Tibial artery (tissue), 4 donors: ENCODE results near the gene SCARF1.

Source experiments
- DNase-seq, 2 donors: peaks; one replicate each; pipeline ENCODE4 v3.0.0-alpha.2; 2019
- H3K27ac ChIP-seq, 2 donors: fragments of 200-600 bp; sonication (generic) in 1 of 2; 1 replicate in 1 of 2; 2 replicates in 1 of 2; pipeline ENCODE4 v1.5.1; 2018 to 2019; ENCODE audit warnings: mild to moderate bottlenecking in 1 of 2
- H3K27me3 ChIP-seq, 2 donors: fragments of 200-600 bp; sonication (generic) in 1 of 2; one replicate each; pipeline versions ENCODE4 v1.5.1 to v1.6.0; 2016 to 2019
- H3K36me3 ChIP-seq, 3 donors: fragments of 200-600 bp; sonication (generic) in 2 of 3; one replicate each; pipeline ENCODE4 v1.5.1; 2016 to 2019; ENCODE audit warnings: mild to moderate bottlenecking in 2 of 3
- H3K4me1 ChIP-seq, 4 donors: fragments of 200-600 bp; sonication (generic) in 2 of 4; 1 replicate in 3 of 4; 2 replicates in 1 of 4; pipeline ENCODE4 v1.5.1; 2016 to 2019
- H3K4me3 ChIP-seq, 2 donors: fragments of 200-600 bp; sonication (generic) in 1 of 2; 1 replicate in 1 of 2; 2 replicates in 1 of 2; pipeline ENCODE4 v1.5.1; 2018 to 2019; ENCODE audit warnings: mild to moderate bottlenecking in 2 of 2
- H3K9me3 ChIP-seq, 3 donors: fragments of 200-600 bp; sonication (generic) in 1 of 3; one replicate each; pipeline ENCODE4 v1.5.1; 2016 to 2019
- CTCF ChIP-seq, 2 experiments: fragments of 200-600 bp in 1 of 2; fragments of 450-650 bp in 1 of 2; IDR thresholded peaks; one replicate each; pipeline ENCODE4 v1.5.1; 2017 to 2019; ENCODE audit warnings: antibody characterized with exemption in 2 of 2, mild to moderate bottlenecking in 1 of 2, moderate library complexity in 1 of 2
- intact Hi-C: fragments of 100-400 bp; cut with DNase I; formaldehyde crosslinking; loops from one replicate; pipeline ENCODE4 v1.15.0; 2023; ENCODE audit warnings: low total_unique reads

SCARF1 gene

GRCh38 chr17:1597861-1598342 lies 47.6 kb downstream of the SCARF1 start:
- Histone ChIP-seq H3K4me3 (no peak overlapping the region), H3K27me3 (no peaks in the 10 kb centered on the region), H3K9me3 (no peaks in the 10 kb centered on the region), H3K27ac (no peak overlapping the region), H3K4me1 (no peaks in the 10 kb centered on the region), H3K36me3 (peaks cover 0 to 13% (median 0%) of the 10 kb centered on the region in 3 donors)
- no peak for DNase-seq
- intact Hi-C loops = no loop called here
- no peak for TF ChIP-seq CTCF (IDR thresholded peaks at IDR 0.05)

- Histone ChIP-seq H3K27me3 (no peaks in the 10 kb centered on the region), H3K9me3 (no peaks in the 10 kb centered on the region), H3K4me3 (no peak overlapping the region), H3K4me1 (peaks cover 0 to 27% (median 17%) of the 10 kb centered on the region in 4 donors), H3K27ac (no peak overlapping the region), H3K36me3 (peaks cover 0 to 22% (median 0%) of the 10 kb centered on the region in 3 donors)
- intact Hi-C loops = no loop called here
- TF ChIP-seq CTCF (IDR thresholded peaks at IDR 0.05) = no peak
- DNase-seq = no peak
Measured at GRCh38 chr17:1593630-1593931, 52.0 kb downstream of the SCARF1 start.

- TF ChIP-seq CTCF (IDR thresholded peaks at IDR 0.05) = no peak
- Histone ChIP-seq H3K9me3 (no peaks in the 10 kb centered on the region), H3K36me3 (peaks cover 0 to 22% (median 0%) of the 10 kb centered on the region in 3 donors), H3K4me3 (no peak overlapping the region), H3K4me1 (peaks cover 0 to 27% (median 17%) of the 10 kb centered on the region in 4 donors), H3K27ac (no peak overlapping the region), H3K27me3 (no peaks in the 10 kb centered on the region)
- DNase-seq = no peak
- intact Hi-C loops = no loop called here
Measured at GRCh38 chr17:1592751-1593629, 52.5 kb downstream of the SCARF1 start.

- DNase-seq = no peak
- Histone ChIP-seq H3K9me3 (no peaks in the 10 kb centered on the region), H3K4me1 (peaks cover 0 to 27% (median 17%) of the 10 kb centered on the region in 4 donors), H3K4me3 (no peak overlapping the region), H3K36me3 (peaks cover 0 to 22% (median 0%) of the 10 kb centered on the region in 3 donors), H3K27ac (peak overlapping the region; percentile 78 to 80), H3K27me3 (no peaks in the 10 kb centered on the region)
- no peak for TF ChIP-seq CTCF (IDR thresholded peaks at IDR 0.05)
- intact Hi-C loops = no loop called here
Measured at GRCh38 chr17:1591474-1592090, 54.0 kb downstream of the SCARF1 start.

- no peak for TF ChIP-seq CTCF (IDR thresholded peaks at IDR 0.05)
- DNase-seq = no peak
- intact Hi-C loops = no loop called here
- H3K9me3 ChIP-seq = no peaks in the 10 kb centered on the region
- H3K27ac ChIP-seq = peak overlapping the region; percentile 78 to 80
- no peaks in the 10 kb centered on the region for H3K27me3 ChIP-seq
- H3K4me1 ChIP-seq = peaks cover 0 to 27% (median 17%) of the 10 kb centered on the region in 4 donors
- H3K36me3 ChIP-seq = peaks cover 0 to 27% (median 0%) of the 10 kb centered on the region in 3 donors
- H3K4me3 ChIP-seq = no peak overlapping the region
Measured at GRCh38 chr17:1590747-1591473, 54.6 kb downstream of the SCARF1 start.
